Gastroesophageal sphincter (tissue), 3 donors: ENCODE measurements around the gene UAP1L1.

Source experiments
- EP300 ChIP-seq: sonication (generic); formaldehyde crosslinking; IDR thresholded peaks from one replicate; pipeline ENCODE4 v1.6.1; 2017; ENCODE audit warnings: antibody characterized with exemption, mild to moderate bottlenecking
- POLR2A ChIP-seq, 2 donors: fragments of 450-650 bp; IDR thresholded peaks; one replicate each; pipeline ENCODE4 v1.6.1; 2017; ENCODE audit warnings: antibody characterized with exemption in 2 of 2, mild to moderate bottlenecking in 2 of 2, moderate library complexity in 1 of 2
- POLR2AphosphoS5 ChIP-seq: sonication (generic); formaldehyde crosslinking; IDR thresholded peaks from one replicate; pipeline ENCODE4 v1.6.1; 2017; ENCODE audit warnings: antibody characterized with exemption
- TF ChIP-seq, protein P1 (sequence below), 4 experiments: fragments of 200-600 bp in 2 of 4; fragments of 450-650 bp in 2 of 4; sonication (generic) in 1 of 4; IDR thresholded peaks; one replicate each; pipeline ENCODE4 v1.5.1; 2017 to 2019; ENCODE audit warnings: antibody characterized with exemption in 4 of 4, mild to moderate bottlenecking in 2 of 4, moderate library complexity in 2 of 4

DNA sequence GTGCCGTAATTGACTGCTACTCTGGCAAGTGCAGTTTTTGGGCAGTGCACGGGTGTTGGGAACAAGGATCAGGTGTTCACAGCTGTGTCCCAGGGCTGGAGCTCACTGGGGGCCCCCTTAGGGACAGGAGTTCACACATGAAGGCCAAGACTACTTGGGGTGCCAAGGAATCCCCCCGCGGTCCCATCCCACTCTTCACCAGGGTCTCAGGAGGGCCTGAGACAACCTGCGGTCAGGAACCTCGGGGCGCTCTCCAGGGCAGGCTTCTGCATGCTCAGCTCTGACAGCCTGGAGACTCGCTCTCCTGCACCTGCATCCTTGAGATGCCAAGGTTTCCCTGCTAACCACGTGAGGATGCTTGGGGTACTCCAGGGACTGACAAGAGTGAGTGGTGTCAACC lies 7.2 kb downstream of the UAP1L1 start:
- TF ChIP-seq, protein P1, sequence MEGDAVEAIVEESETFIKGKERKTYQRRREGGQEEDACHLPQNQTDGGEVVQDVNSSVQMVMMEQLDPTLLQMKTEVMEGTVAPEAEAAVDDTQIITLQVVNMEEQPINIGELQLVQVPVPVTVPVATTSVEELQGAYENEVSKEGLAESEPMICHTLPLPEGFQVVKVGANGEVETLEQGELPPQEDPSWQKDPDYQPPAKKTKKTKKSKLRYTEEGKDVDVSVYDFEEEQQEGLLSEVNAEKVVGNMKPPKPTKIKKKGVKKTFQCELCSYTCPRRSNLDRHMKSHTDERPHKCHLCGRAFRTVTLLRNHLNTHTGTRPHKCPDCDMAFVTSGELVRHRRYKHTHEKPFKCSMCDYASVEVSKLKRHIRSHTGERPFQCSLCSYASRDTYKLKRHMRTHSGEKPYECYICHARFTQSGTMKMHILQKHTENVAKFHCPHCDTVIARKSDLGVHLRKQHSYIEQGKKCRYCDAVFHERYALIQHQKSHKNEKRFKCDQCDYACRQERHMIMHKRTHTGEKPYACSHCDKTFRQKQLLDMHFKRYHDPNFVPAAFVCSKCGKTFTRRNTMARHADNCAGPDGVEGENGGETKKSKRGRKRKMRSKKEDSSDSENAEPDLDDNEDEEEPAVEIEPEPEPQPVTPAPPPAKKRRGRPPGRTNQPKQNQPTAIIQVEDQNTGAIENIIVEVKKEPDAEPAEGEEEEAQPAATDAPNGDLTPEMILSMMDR (IDR thresholded peaks at IDR 0.05) = no peak
- TF ChIP-seq POLR2A (IDR thresholded peaks at IDR 0.05) (no peak), POLR2AphosphoS5 (no peak), EP300 (no peak)
